MM.1S (cell line): ENCODE results near the gene ADRB2.
"Not testable (repeated sequence)": the region's sequence is repeated elsewhere in the genome, so short reads cannot be mapped to it uniquely, and the experiment has no call there.

Experiments used
- DNase-seq: peaks from one replicate; pipeline ENCODE4 v3.0.0-alpha.2; 2015
- H2AFZ ChIP-seq: fragments of 300-600 bp; sonication (generic); 2 replicates; pipeline ENCODE4 v1.6.0; 2016; ENCODE audit warnings: antibody characterized with exemption, low read length
- H3F3A ChIP-seq: fragments of 300-600 bp; sonication (generic); 2 replicates; pipeline ENCODE4 v1.6.1; 2016; ENCODE audit warnings: mild to moderate bottlenecking, antibody characterized with exemption, low read length, moderate library complexity, mixed read lengths; ENCODE audit not compliant: insufficient read depth
- H3K27ac ChIP-seq: fragments of 300-600 bp; sonication (generic); 2 replicates; pipeline ENCODE4 v1.5.1; 2016; ENCODE audit warnings: mild to moderate bottlenecking, low read length
- H3K27me3 ChIP-seq: fragments of 300-600 bp; sonication (generic); replicated peaks from 2 replicates; pipeline ENCODE4 v1.6.0; 2016; ENCODE audit warnings: low read length; ENCODE audit not compliant: insufficient read depth
- H3K36me3 ChIP-seq: fragments of 300-600 bp; sonication (generic); replicated peaks from 2 replicates; pipeline ENCODE4 v1.6.1; 2016; ENCODE audit warnings: mild to moderate bottlenecking, low read length, mixed read lengths; ENCODE audit not compliant: insufficient read depth
- H3K4me1 ChIP-seq: fragments of 300-600 bp; sonication (generic); 2 replicates; pipeline ENCODE4 v1.6.1; 2016; ENCODE audit warnings: low read length, mixed read lengths
- H3K4me2 ChIP-seq: fragments of 300-600 bp; sonication (generic); 2 replicates; pipeline ENCODE4 v1.6.0; 2016; ENCODE audit warnings: low read depth, low read length
- H3K4me3 ChIP-seq: fragments of 300-600 bp; sonication (generic); 2 replicates; pipeline ENCODE4 v1.5.1; 2016; ENCODE audit warnings: low read length, mixed read lengths
- H3K79me2 ChIP-seq: fragments of 300-600 bp; sonication (generic); 2 replicates; pipeline ENCODE4 v1.6.1; 2016; ENCODE audit warnings: mixed run types, low read length, mixed read lengths
- H3K9ac ChIP-seq: fragments of 300-600 bp; sonication (generic); 2 replicates; pipeline ENCODE4 v1.6.1; 2016; ENCODE audit warnings: low read length, mixed read lengths
- H3K9me2 ChIP-seq: fragments of 300-600 bp; sonication (generic); replicated peaks from 2 replicates; pipeline ENCODE4 v1.6.1; 2016; ENCODE audit warnings: mild to moderate bottlenecking, low read length, mixed read lengths; ENCODE audit not compliant: insufficient read depth
- H3K9me3 ChIP-seq: fragments of 300-600 bp; sonication (generic); replicated peaks from 2 replicates; pipeline ENCODE4 v1.6.1; 2016; ENCODE audit warnings: mild to moderate bottlenecking, low read length, mixed read lengths; ENCODE audit not compliant: insufficient read depth
- H4K20me1 ChIP-seq: fragments of 300-600 bp; sonication (generic); 2 replicates; pipeline ENCODE4 v1.6.1; 2016; ENCODE audit warnings: mild to moderate bottlenecking, low read length, moderate library complexity, mixed read lengths; ENCODE audit not compliant: insufficient read depth
- EZH2 ChIP-seq: fragments of 300-600 bp; sonication (generic); optimal IDR thresholded peaks from 2 replicates; pipeline ENCODE3; 2017; ENCODE audit warnings: low read depth, mild to moderate bottlenecking, antibody characterized with exemption, low read length, mixed read lengths
- EZH2phosphoT487 ChIP-seq: fragments of 300-600 bp; sonication (generic); IDR thresholded peaks from 2 replicates; pipeline ENCODE4 v1.6.1; 2018; ENCODE audit warnings: antibody characterized with exemption, low read length
- TF ChIP-seq, protein P1 (sequence below): fragments of 300-600 bp; sonication (generic); IDR thresholded peaks from 2 replicates; pipeline ENCODE4 v1.5.1; 2016; ENCODE audit warnings: antibody characterized with exemption, low read length, mixed read lengths

The ADRB2 gene

DNA sequence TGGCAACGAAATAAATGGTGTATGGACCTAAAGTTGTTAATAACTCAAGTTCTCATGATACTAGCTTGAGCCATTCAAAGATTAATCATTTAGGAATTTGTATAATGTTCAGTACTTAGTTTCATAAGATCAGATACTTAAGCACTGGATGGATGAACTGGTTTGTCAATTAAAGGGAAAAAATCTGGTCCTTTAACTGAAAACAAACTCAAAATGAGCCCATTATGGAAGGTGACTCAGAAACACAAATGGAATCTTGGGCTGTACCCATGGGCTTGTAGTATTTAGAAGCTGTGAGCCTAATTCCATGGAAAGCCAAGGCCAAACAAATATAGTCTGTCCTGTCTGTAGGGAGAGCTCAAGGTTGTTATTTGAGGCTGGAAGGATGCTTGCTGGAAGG lies 27.6 kb upstream of the ADRB2 start:
- no peaks in the 10 kb centered on the region for H3K27me3 ChIP-seq
- TF ChIP-seq EZH2, result no peak
- TF ChIP-seq EZH2phosphoT487, result no peak
- TF ChIP-seq, protein P1, sequence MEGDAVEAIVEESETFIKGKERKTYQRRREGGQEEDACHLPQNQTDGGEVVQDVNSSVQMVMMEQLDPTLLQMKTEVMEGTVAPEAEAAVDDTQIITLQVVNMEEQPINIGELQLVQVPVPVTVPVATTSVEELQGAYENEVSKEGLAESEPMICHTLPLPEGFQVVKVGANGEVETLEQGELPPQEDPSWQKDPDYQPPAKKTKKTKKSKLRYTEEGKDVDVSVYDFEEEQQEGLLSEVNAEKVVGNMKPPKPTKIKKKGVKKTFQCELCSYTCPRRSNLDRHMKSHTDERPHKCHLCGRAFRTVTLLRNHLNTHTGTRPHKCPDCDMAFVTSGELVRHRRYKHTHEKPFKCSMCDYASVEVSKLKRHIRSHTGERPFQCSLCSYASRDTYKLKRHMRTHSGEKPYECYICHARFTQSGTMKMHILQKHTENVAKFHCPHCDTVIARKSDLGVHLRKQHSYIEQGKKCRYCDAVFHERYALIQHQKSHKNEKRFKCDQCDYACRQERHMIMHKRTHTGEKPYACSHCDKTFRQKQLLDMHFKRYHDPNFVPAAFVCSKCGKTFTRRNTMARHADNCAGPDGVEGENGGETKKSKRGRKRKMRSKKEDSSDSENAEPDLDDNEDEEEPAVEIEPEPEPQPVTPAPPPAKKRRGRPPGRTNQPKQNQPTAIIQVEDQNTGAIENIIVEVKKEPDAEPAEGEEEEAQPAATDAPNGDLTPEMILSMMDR, result no peak
- H2AFZ ChIP-seq, result no peak overlapping the region
- no peaks in the 10 kb centered on the region for H3K36me3 ChIP-seq
- H3K9me2 ChIP-seq, result no peaks in the 10 kb centered on the region
- H3K27ac ChIP-seq, result no peak overlapping the region
- no peaks in the 10 kb centered on the region for H3K4me1 ChIP-seq
- H3K79me2 ChIP-seq, result no peaks in the 10 kb centered on the region
- H4K20me1 ChIP-seq, result no peaks in the 10 kb centered on the region
- no peak for DNase-seq
- no peaks in the 10 kb centered on the region for H3F3A ChIP-seq
- H3K9ac ChIP-seq, result no peak overlapping the region
- no peak overlapping the region for H3K4me3 ChIP-seq
- H3K9me3 ChIP-seq, result no peaks in the 10 kb centered on the region
- H3K4me2 ChIP-seq, result no peak overlapping the region

DNA sequence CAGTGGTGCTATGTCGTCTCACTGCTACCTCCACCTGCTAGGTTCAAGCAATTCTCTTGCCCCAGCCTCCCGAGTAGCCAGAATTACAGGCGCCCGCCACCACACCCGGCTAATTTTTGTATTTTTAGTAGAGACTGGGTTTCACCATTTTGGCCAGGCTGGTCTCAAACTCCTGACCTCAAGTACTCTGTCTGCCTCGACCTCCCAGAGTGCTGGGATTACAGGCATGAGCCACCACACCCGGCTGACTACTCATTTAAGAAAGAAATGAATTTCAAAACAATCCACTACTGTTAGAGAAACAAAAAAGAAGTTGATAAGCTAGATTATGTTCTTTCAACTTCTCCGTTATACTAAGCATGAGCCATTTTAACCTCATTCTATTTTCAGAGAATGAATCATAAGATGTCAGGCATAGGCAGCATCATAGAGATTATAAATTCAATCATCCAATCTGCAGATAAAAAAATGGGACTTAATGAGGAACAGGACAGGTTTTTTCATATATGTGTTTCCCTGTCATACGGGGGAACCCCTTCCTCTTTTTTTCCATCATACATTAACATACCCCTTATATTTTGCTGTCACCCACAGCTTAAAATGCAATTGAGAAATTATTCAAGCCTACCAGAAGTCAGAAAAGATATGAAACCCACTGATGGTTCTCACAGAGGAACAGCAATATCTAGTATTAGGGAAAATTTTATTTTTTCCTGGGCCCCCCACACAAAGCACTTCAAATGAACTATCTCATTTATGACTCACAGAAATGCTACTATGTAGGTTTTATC lies 26.5 kb upstream of the ADRB2 start:
- Histone ChIP-seq H3K27me3 (no peaks in the 10 kb centered on the region), H3K9me3 (no peaks in the 10 kb centered on the region), H3K9me2 (no peaks in the 10 kb centered on the region), H3K4me1 (no peaks in the 10 kb centered on the region), H3K4me3 (no peak overlapping the region), H4K20me1 (no peaks in the 10 kb centered on the region), H3K9ac (no peak overlapping the region), H2AFZ (no peak overlapping the region), H3K36me3 (no peaks in the 10 kb centered on the region), H3F3A (no peaks in the 10 kb centered on the region; the same call in 1 of the 2 replicates), H3K79me2 (no peaks in the 10 kb centered on the region), H3K4me2 (no peak overlapping the region), H3K27ac (no peak overlapping the region)
- TF ChIP-seq EZH2, result no peak
- no peak for TF ChIP-seq EZH2phosphoT487
- TF ChIP-seq, protein P1, result no peak
- no peak for DNase-seq

DNA sequence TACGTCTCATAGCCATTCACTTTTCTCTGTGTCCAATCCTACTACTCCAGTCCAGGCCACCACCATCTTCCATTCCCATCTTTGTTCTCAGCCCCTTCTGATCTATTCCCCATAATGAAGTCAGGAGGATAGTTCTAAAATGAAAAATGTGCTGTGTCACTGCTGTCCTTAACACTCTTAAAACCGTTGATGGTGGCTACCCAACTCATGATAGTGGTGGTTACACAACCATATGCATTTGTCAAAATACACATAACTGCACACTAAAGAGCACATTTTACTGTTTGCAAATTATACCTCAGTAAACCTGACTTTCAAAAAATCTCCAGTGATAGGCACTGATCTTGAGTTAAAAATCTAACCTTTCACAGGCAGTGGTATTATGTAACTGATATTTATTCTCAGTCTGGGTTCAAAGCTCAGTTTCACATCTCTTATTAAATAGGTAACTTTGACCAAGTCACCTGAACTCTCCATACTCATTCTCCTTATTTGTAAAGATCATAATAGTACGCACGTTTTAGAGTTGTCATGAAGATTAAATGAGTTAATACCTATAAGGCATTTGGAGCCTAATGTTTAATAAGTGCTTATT lies 24.6 kb upstream of the ADRB2 start:
- Histone ChIP-seq H3K4me2 (no peak overlapping the region), H3F3A (no peaks in the 10 kb centered on the region; the same call in 1 of the 2 replicates), H3K27ac (no peak overlapping the region), H3K79me2 (no peaks in the 10 kb centered on the region), H3K36me3 (no peaks in the 10 kb centered on the region), H3K4me1 (peaks cover 13% of the 10 kb centered on the region), H3K9me2 (no peaks in the 10 kb centered on the region), H3K9ac (no peak overlapping the region), H3K9me3 (no peaks in the 10 kb centered on the region), H3K27me3 (no peaks in the 10 kb centered on the region), H2AFZ (no peak overlapping the region), H4K20me1 (no peaks in the 10 kb centered on the region), H3K4me3 (no peak overlapping the region)
- DNase-seq, result no peak
- TF ChIP-seq EZH2 (no peak), EZH2phosphoT487 (no peak)
- TF ChIP-seq, protein P1, result no peak

DNA sequence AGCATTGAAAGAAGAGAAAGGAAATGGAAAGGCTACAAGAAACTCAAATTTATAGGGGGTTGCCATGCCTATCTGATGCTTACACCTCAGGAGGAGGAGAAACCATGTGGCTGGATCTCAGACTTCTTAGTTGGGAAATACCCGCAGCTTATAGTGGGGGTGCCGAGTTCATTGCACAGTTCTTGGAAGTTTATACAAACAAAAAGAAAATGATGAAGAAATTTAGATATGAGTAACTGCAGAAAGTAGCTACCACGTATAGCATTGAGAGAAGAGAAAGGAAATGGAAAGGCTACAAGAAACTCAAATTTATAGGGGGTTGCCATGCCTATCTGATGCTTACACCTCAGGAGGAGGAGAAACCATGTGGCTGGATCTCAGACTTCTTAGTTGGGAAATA lies 23.0 kb upstream of the ADRB2 start:
- peaks cover 15% of the 10 kb centered on the region for H3K4me1 ChIP-seq
- not testable (repeated sequence) for H3K9ac ChIP-seq

More for the DNA sequence above, 23.0 kb upstream of the ADRB2 start:
- H3K9me2 ChIP-seq, H2AFZ ChIP-seq, H3K79me2 ChIP-seq, H3K27ac ChIP-seq, H3K4me3 ChIP-seq, H3K36me3 ChIP-seq, H3K27me3 ChIP-seq, H3K9me3 ChIP-seq, DNase-seq, H3K4me2 ChIP-seq, H3F3A ChIP-seq, H4K20me1 ChIP-seq: not testable (repeated sequence)
